ENCODE measurements around the gene NPAS2.

NPAS2 gene

GRCh38 chr2:100821255-100821910 lies 1.4 kb downstream of the NPAS2 start:
- no peak for DNase-seq (ENCODE audit: low read depth, low spot score)

GRCh38 chr2:100821911-100822265 lies 1.9 kb downstream of the NPAS2 start:
- no peak for DNase-seq (ENCODE audit: low read depth, low spot score)

GRCh38 chr2:100822587-100823248 lies 2.8 kb downstream of the NPAS2 start:
- no peak for DNase-seq (ENCODE audit: low read depth, low spot score)

GRCh38 chr2:100823665-100824438 lies 3.9 kb downstream of the NPAS2 start:
- DNase-seq (ENCODE audit: low read depth, low spot score): no peak

- DNase-seq (ENCODE audit: low read depth, low spot score): no peak
Observed at GRCh38 chr2:100824842-100825241, 4.9 kb downstream of the NPAS2 start.

GRCh38 chr2:100826494-100826893 lies 6.6 kb downstream of the NPAS2 start:
- no peak for DNase-seq (ENCODE audit: low read depth, low spot score)

GRCh38 chr2:100831158-100831750 lies 11.3 kb downstream of the NPAS2 start:
- DNase-seq (ENCODE audit: low read depth, low spot score): no peak

- DNase-seq (ENCODE audit: low read depth, low spot score): no peak
Observed at GRCh38 chr2:100831831-100832230, 11.9 kb downstream of the NPAS2 start.

- no peak for DNase-seq (ENCODE audit: low read depth, low spot score)
Observed at GRCh38 chr2:100832885-100833284, 12.9 kb downstream of the NPAS2 start.

GRCh38 chr2:100833331-100833730 lies 13.4 kb downstream of the NPAS2 start:
- no peak for DNase-seq (ENCODE audit: low read depth, low spot score)

GRCh38 chr2:100834221-100834620 lies 14.3 kb downstream of the NPAS2 start:
- no peak for DNase-seq (ENCODE audit: low read depth, low spot score)

- no peak for DNase-seq (ENCODE audit: low read depth, low spot score)
Observed at GRCh38 chr2:100835006-100835659, 15.2 kb downstream of the NPAS2 start.

- DNase-seq (ENCODE audit: low read depth, low spot score): no peak
Observed at GRCh38 chr2:100840519-100840918, 20.6 kb downstream of the NPAS2 start.

GRCh38 chr2:100842241-100842922 lies 22.4 kb downstream of the NPAS2 start:
- no peak for DNase-seq (ENCODE audit: low read depth, low spot score)

GRCh38 chr2:100844514-100844913 lies 24.6 kb downstream of the NPAS2 start:
- no peak for DNase-seq (ENCODE audit: low read depth, low spot score)

GRCh38 chr2:100845141-100845991 lies 25.4 kb downstream of the NPAS2 start:
- no peak for DNase-seq (ENCODE audit: low read depth, low spot score)

- DNase-seq (ENCODE audit: low read depth, low spot score): no peak
Observed at GRCh38 chr2:100846716-100847115, 26.8 kb downstream of the NPAS2 start.

GRCh38 chr2:100852447-100852846 lies 32.5 kb downstream of the NPAS2 start:
- no peak for DNase-seq (ENCODE audit: low read depth, low spot score)

GRCh38 chr2:100852999-100853908 lies 33.3 kb downstream of the NPAS2 start:
- DNase-seq (ENCODE audit: low read depth, low spot score): no peak
